ENCODE data around the gene SMURF1. TPM values are rescaled to one million over a fixed set of nuclear protein-coding genes. Genes with fewer than 3 reads are reported as not detected.

SMURF1 gene
- total and polyA plus RNA-seq, 2 of the 8 experiments (the other 6 are each of a cell fraction or from before 2014, with no cell fraction given): 9.6 to 24.5 TPM

GRCh38 chr7:99112979-99113378 is 30.9 kb downstream of the SMURF1 start (continued):
- TF ChIP-seq CHD7 (IDR thresholded peaks at IDR 0.05; ENCODE audit: insufficient replicate concordance, low read length) (no peak), RXRA (IDR thresholded peaks at IDR 0.05; ENCODE audit: insufficient read depth, low read depth, low read length) (no peak), POU5F1 (IDR thresholded peaks at IDR 0.05; ENCODE audit: low read depth, low read length) (no peak)

All from H1 (cell line).